GM23338 (cell line): Measurements from ENCODE around the gene TGM2. TPM values are rescaled to one million over a fixed set of nuclear protein-coding genes. Genes with fewer than 3 reads are reported as not detected.

Experiments used
- ATAC-seq: fragments of 200-7000 bp; cut with Tn5 transposase; 3 replicates; pipeline ENCODE4 v1.9.1; 2020
- DNase-seq: peaks from one replicate; pipeline ENCODE4 v3.0.0-alpha.2; 2015; ENCODE audit warnings: low spot score
- H2AFZ ChIP-seq: fragments of 200-600 bp; sonication (generic); 2 replicates; pipeline ENCODE4 v1.8.0; 2016; ENCODE audit warnings: antibody characterized with exemption, mild to moderate bottlenecking, moderate library complexity
- H3F3A ChIP-seq: fragments of 200-600 bp; sonication (generic); replicated peaks from 2 replicates; pipeline ENCODE4 v1.8.0; 2017; ENCODE audit warnings: antibody characterized with exemption, mixed run types, low read depth
- H3K27ac ChIP-seq: fragments of 200-600 bp; sonication (generic); 2 replicates; pipeline ENCODE4 v1.6.1; 2016; ENCODE audit warnings: low read depth
- H3K27me3 ChIP-seq: fragments of 200-600 bp; sonication (generic); 2 replicates; pipeline ENCODE4 v1.8.0; 2016; ENCODE audit warnings: mild to moderate bottlenecking, mixed run types, moderate library complexity; ENCODE audit not compliant: insufficient read depth
- H3K36me3 ChIP-seq: fragments of 200-600 bp; sonication (generic); 2 replicates; pipeline ENCODE4 v1.8.0; 2016; ENCODE audit warnings: mild to moderate bottlenecking; ENCODE audit not compliant: insufficient read depth
- H3K4me1 ChIP-seq: fragments of 200-600 bp; sonication (generic); 2 replicates; pipeline ENCODE4 v1.8.0; 2016; ENCODE audit warnings: mild to moderate bottlenecking, moderate library complexity; ENCODE audit not compliant: insufficient read depth
- H3K4me2 ChIP-seq: fragments of 200-600 bp; sonication (generic); 2 replicates; pipeline ENCODE4 v1.7.1; 2017; ENCODE audit warnings: mixed run types
- H3K4me3 ChIP-seq: fragments of 200-600 bp; sonication (generic); 2 replicates; pipeline ENCODE4 v1.6.1; 2016; ENCODE audit warnings: mixed run types
- H3K79me2 ChIP-seq: fragments of 200-600 bp; sonication (generic); replicated peaks from 2 replicates; pipeline ENCODE4 v1.8.0; 2017; ENCODE audit warnings: mild to moderate bottlenecking; ENCODE audit not compliant: insufficient read depth
- H3K9me2 ChIP-seq: fragments of 200-600 bp; sonication (generic); 2 replicates; pipeline ENCODE4 v1.8.0; 2017; ENCODE audit not compliant: insufficient read depth
- H4K20me1 ChIP-seq: fragments of 200-600 bp; sonication (generic); replicated peaks from 2 replicates; pipeline ENCODE4 v1.8.0; 2017; ENCODE audit warnings: mild to moderate bottlenecking; ENCODE audit not compliant: insufficient read depth
- H3K27ac Mint-ChIP-seq: 2 replicates; pipeline ENCODE4 v1.8.0; 2020; ENCODE audit warnings: inconsistent platforms, mild to moderate bottlenecking, moderate library complexity, mixed read lengths
- H3K27me3 Mint-ChIP-seq: 3 replicates; pipeline ENCODE4 v1.8.0; 2022; ENCODE audit warnings: low read depth, mild to moderate bottlenecking, moderate library complexity, mixed read lengths, inconsistent platforms; ENCODE audit not compliant: insufficient read depth, poor library complexity
- H3K36me3 Mint-ChIP-seq: 3 replicates; pipeline ENCODE4 v1.8.0; 2021; ENCODE audit warnings: low read depth, mild to moderate bottlenecking, inconsistent platforms, moderate library complexity, mixed read lengths
- H3K4me1 Mint-ChIP-seq: 3 replicates; pipeline ENCODE4 v1.8.0; 2020; ENCODE audit warnings: mild to moderate bottlenecking, inconsistent platforms, mixed read lengths
- H3K4me3 Mint-ChIP-seq: 3 replicates; pipeline ENCODE4 v1.8.0; 2021; ENCODE audit warnings: moderate library complexity, mild to moderate bottlenecking, inconsistent platforms, mixed read lengths
- H3K9me3 Mint-ChIP-seq: 3 replicates; pipeline ENCODE4 v1.8.0; 2020; ENCODE audit warnings: moderate library complexity, mild to moderate bottlenecking, inconsistent platforms, mixed read lengths
- CTCF ChIP-seq, 2 experiments: fragments of 200-600 bp in 1 of 2; sonication (generic) in 1 of 2; conservative IDR thresholded peaks; 2 replicates each; pipeline versions ENCODE4 v1.5.1 to v1.6.1; 2016 to 2017; ENCODE audit warnings: antibody characterized with exemption in 2 of 2, low read depth in 2 of 2, mild to moderate bottlenecking in 2 of 2, moderate library complexity in 1 of 2
- NANOG ChIP-seq: IDR thresholded peaks from 2 replicates; pipeline ENCODE4 v1.6.1; 2016; ENCODE audit warnings: antibody characterized with exemption, borderline replicate concordance
- STAT1 ChIP-seq: IDR thresholded peaks from one replicate; pipeline ENCODE4 v1.6.1; 2016; ENCODE audit warnings: antibody characterized with exemption; ENCODE audit not compliant: unreplicated experiment
- ZNF114 ChIP-seq: fragments of 250-450 bp; sonication (Bioruptor Pico); IDR thresholded peaks from 2 replicates; pipeline ENCODE4 v1.5.0; 2020; ENCODE audit warnings: mild to moderate bottlenecking, moderate library complexity
- ZNF331 ChIP-seq: fragments of 250-450 bp; sonication (Bioruptor Pico); IDR thresholded peaks from 2 replicates; pipeline ENCODE4 v1.5.0; 2020; ENCODE audit warnings: low read depth, mild to moderate bottlenecking, moderate library complexity
- ZNF462 ChIP-seq: fragments of 250-450 bp; sonication (Bioruptor Pico); IDR thresholded peaks from 2 replicates; pipeline ENCODE4 v1.5.0; 2020; ENCODE audit warnings: mild to moderate bottlenecking, moderate library complexity
- polyA plus RNA-seq: library from polyadenylated mRNA; unstranded; fragments of >200 nt; fragmentation: Nextera tagmentation; extraction: Ambion mirVana; gene quantifications from 2 replicates; pipeline ENCODE4 v1.2.1, GENCODE V29; 2016
- total RNA-seq: library from RNA; depleted of rRNA; stranded (reverse); fragments of >200 nt; shearing (Covaris generic); gene quantifications from 2 replicates; pipeline ENCODE4 v1.2.3, GENCODE V29; 2014
- TF ChIP-seq, protein P1 (sequence below): IDR thresholded peaks from 2 replicates; pipeline ENCODE4 v1.6.1; 2016; ENCODE audit warnings: antibody characterized with exemption
- TF ChIP-seq, protein P2 (sequence below): IDR thresholded peaks from one replicate; pipeline ENCODE4 v1.6.1; 2018; ENCODE audit warnings: antibody characterized with exemption; ENCODE audit not compliant: unreplicated experiment

Gene TGM2
- total and polyA plus RNA-seq, 2 experiments from 2014 or later = 0.45 to 1.0 TPM

GRCh38 chr20:38150335-38151170 is 14.5 kb downstream of the TGM2 start (continued):
- TF ChIP-seq, protein P1, sequence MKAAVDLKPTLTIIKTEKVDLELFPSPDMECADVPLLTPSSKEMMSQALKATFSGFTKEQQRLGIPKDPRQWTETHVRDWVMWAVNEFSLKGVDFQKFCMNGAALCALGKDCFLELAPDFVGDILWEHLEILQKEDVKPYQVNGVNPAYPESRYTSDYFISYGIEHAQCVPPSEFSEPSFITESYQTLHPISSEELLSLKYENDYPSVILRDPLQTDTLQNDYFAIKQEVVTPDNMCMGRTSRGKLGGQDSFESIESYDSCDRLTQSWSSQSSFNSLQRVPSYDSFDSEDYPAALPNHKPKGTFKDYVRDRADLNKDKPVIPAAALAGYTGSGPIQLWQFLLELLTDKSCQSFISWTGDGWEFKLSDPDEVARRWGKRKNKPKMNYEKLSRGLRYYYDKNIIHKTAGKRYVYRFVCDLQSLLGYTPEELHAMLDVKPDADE = no peak

DNA sequence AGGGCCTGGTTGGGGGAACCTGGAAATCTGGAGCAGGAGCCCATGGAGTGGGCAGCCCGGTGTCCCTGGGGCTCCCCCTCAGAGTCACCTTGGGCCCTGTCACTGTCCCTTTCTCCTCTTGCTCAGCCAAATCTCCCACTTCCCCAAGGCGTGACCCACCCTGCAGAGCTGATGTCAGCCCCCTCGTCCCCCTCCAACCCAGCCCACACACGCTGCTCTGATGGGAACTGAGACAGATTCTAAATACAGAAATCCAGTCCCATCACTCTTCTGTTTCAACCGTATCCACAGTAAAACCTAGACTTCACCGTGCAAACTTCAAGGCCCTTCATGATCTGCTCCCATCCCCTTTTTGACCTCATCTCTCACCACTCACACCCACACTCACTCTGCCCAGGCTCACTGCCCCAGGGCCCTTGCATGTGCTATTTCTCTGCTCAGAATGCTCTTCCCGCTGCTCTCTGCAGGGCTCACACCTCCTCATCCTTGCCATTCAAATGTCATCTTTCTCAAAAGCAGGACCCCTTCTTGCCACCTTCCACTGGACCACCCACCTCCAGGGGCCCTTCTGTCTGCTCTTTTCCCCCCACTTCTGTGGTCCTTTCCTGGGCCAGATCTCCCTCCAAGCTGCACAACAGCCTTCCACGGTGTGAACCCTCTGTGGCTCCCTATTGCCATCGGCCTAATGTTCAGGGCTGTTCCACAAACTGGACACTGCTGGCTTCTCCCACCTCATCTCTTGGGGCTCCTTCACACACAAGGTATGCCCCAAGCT is 16.6 kb downstream of the TGM2 start:
- H3K36me3 Mint-ChIP-seq = no peaks in the 10 kb centered on the region
- no peak overlapping the region for H3K4me3 Mint-ChIP-seq
- no peak for TF ChIP-seq CTCF (conservative IDR thresholded peaks at IDR 0.05; ENCODE audit: low read depth in 2 of 2)
- TF ChIP-seq STAT1 = no peak
- no peak for TF ChIP-seq ZNF462 (CRISPR knock-in tag)
- TF ChIP-seq, protein P2, sequence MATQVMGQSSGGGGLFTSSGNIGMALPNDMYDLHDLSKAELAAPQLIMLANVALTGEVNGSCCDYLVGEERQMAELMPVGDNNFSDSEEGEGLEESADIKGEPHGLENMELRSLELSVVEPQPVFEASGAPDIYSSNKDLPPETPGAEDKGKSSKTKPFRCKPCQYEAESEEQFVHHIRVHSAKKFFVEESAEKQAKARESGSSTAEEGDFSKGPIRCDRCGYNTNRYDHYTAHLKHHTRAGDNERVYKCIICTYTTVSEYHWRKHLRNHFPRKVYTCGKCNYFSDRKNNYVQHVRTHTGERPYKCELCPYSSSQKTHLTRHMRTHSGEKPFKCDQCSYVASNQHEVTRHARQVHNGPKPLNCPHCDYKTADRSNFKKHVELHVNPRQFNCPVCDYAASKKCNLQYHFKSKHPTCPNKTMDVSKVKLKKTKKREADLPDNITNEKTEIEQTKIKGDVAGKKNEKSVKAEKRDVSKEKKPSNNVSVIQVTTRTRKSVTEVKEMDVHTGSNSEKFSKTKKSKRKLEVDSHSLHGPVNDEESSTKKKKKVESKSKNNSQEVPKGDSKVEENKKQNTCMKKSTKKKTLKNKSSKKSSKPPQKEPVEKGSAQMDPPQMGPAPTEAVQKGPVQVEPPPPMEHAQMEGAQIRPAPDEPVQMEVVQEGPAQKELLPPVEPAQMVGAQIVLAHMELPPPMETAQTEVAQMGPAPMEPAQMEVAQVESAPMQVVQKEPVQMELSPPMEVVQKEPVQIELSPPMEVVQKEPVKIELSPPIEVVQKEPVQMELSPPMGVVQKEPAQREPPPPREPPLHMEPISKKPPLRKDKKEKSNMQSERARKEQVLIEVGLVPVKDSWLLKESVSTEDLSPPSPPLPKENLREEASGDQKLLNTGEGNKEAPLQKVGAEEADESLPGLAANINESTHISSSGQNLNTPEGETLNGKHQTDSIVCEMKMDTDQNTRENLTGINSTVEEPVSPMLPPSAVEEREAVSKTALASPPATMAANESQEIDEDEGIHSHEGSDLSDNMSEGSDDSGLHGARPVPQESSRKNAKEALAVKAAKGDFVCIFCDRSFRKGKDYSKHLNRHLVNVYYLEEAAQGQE = no peak
- TF ChIP-seq ZNF114 (CRISPR knock-in tag) = no peak
- no peak for TF ChIP-seq NANOG
- no peak for TF ChIP-seq ZNF331

More for the DNA sequence above, 16.6 kb downstream of the TGM2 start:
- no peak overlapping the region for H3K27ac ChIP-seq
- no peak overlapping the region for H3K4me2 ChIP-seq
- no peaks in the 10 kb centered on the region for H3K79me2 ChIP-seq
- Mint-ChIP-seq H3K4me1 (peaks cover 10% of the 10 kb centered on the region), H3K27me3 (peaks cover 14% of the 10 kb centered on the region), H3K9me3 (no peaks in the 10 kb centered on the region), H3K27ac (no peak overlapping the region)
- ATAC-seq (no peak), DNase-seq (no peak)
- no peaks in the 10 kb centered on the region for H3K9me2 ChIP-seq
- no peak overlapping the region for H3K4me3 ChIP-seq
- no peaks in the 10 kb centered on the region for H4K20me1 ChIP-seq
- H3K4me1 ChIP-seq = no peaks in the 10 kb centered on the region
- H2AFZ ChIP-seq = no peak overlapping the region
- H3F3A ChIP-seq = no peaks in the 10 kb centered on the region
- H3K36me3 ChIP-seq = no peaks in the 10 kb centered on the region
- H3K27me3 ChIP-seq = no peaks in the 10 kb centered on the region
